GM12878 (cell line): ENCODE measurements around the gene NECTIN1. TPM values are rescaled to one million over a fixed set of nuclear protein-coding genes. Genes with fewer than 3 reads are reported as not detected.

Experiments used
- ATAC-seq: fragments of 200-7000 bp; cut with Tn5 transposase; 3 replicates; pipeline ENCODE4 v1.9.1; 2020; ENCODE audit warnings: mild to moderate bottlenecking, moderate library complexity
- BruUV-seq: library from RNA; stranded (reverse); fragments of 400-500 nt; replicated peaks from 2 replicates; lab custom pipeline; 2021; lab: Mats Ljungman, UMichigan
- CTCF ChIA-PET: fragments of 300-600 bp; sonication (Branson Sonifier 250); formaldehyde crosslinking; extraction: SDS; loops from one replicate; lab custom pipeline; 2021; ENCODE audit warnings: inconsistent platforms; lab: Yijun Ruan, JAX
- POLR2A ChIA-PET: fragments of 350-600 bp; formaldehyde crosslinking; extraction: SDS; loops from one replicate; lab custom pipeline; 2021; ENCODE audit warnings: inconsistent platforms; lab: Charles Lee
- RAD21 ChIA-PET: fragments of 300-600 bp; sonication (Branson Sonifier 250); formaldehyde crosslinking; loops from one replicate; lab custom pipeline; 2023; ENCODE audit warnings: antibody characterized with exemption; ENCODE audit not compliant: unreplicated experiment; lab: Charles Lee
- SMC1A ChIA-PET: fragments of 300-600 bp; sonication (Branson Sonifier 250); formaldehyde crosslinking; loops from one replicate; lab custom pipeline; 2023; ENCODE audit not compliant: unreplicated experiment, uncharacterized antibody; lab: Charles Lee
- DNase-seq: peaks from one replicate; pipeline ENCODE4 v3.0.0-alpha.2; 2011; ENCODE audit warnings: low read depth, low spot score
- FAIRE-seq: peaks from 3 replicates; lab custom pipeline; 2011; peaks lifted over from hg19 to GRCh38; lab: Jason Lieb, UNC
- H2AFZ ChIP-seq: 2 replicates; pipeline ENCODE4 v1.6.0; 2011; ENCODE audit warnings: low read depth, low read length, control low read depth; ENCODE audit not compliant: control insufficient read depth
- H3K27ac ChIP-seq: 2 replicates; pipeline ENCODE4 v1.5.1; 2011; ENCODE audit warnings: control low read depth; ENCODE audit not compliant: control insufficient read depth, insufficient read depth
- H3K27me3 ChIP-seq, 2 experiments: replicated peaks in 1 of 2; 2 replicates each; pipeline versions ENCODE4 v1.6.0 to v1.6.1; 2011; ENCODE audit warnings: low read length in 1 of 2; ENCODE audit not compliant: control insufficient read depth in 2 of 2, insufficient read depth in 2 of 2
- H3K36me3 ChIP-seq, 2 experiments: 2 replicates each; pipeline ENCODE4 v1.5.1; 2011; ENCODE audit warnings: low read length in 1 of 2; ENCODE audit not compliant: control insufficient read depth in 2 of 2, insufficient read depth in 2 of 2
- H3K4me1 ChIP-seq: 2 replicates; pipeline ENCODE4 v1.6.1; 2011; ENCODE audit warnings: mild to moderate bottlenecking, low read length, moderate library complexity, mixed read lengths; ENCODE audit not compliant: control insufficient read depth, insufficient read depth
- H3K4me2 ChIP-seq: 2 replicates; pipeline ENCODE4 v1.6.0; 2011; ENCODE audit warnings: control low read depth; ENCODE audit not compliant: control insufficient read depth, insufficient read depth
- H3K4me3 ChIP-seq: fragments of 200-600 bp; sonication (generic); 2 replicates; pipeline ENCODE4 v1.5.1; 2016
- H3K79me2 ChIP-seq: 2 replicates; pipeline ENCODE4 v1.6.0; 2011; ENCODE audit warnings: low read length; ENCODE audit not compliant: control insufficient read depth, insufficient read depth
- H3K9ac ChIP-seq: 2 replicates; pipeline ENCODE4 v1.8.0; 2011; ENCODE audit warnings: low read length, control low read depth, mixed read lengths; ENCODE audit not compliant: control insufficient read depth, insufficient read depth
- H3K9me3 ChIP-seq: replicated peaks from 3 replicates; pipeline ENCODE4 v1.5.1; 2011; ENCODE audit warnings: mild to moderate bottlenecking, low read length; ENCODE audit not compliant: control insufficient read depth, insufficient read depth
- H4K20me1 ChIP-seq: 2 replicates; pipeline ENCODE4 v1.6.0; 2011; ENCODE audit not compliant: control insufficient read depth, insufficient read depth
- BCL11A ChIP-seq: IDR thresholded peaks from 2 replicates; pipeline ENCODE4 v1.6.1; 2011; ENCODE audit warnings: low read depth, low read length
- BRCA1 ChIP-seq: IDR thresholded peaks from 2 replicates; pipeline ENCODE4 v1.6.1; 2011; ENCODE audit warnings: low read depth, low read length, improper control_type of control experiment
- EED ChIP-seq: sonication (generic); IDR thresholded peaks from 2 replicates; pipeline ENCODE4 v1.6.1; 2016; ENCODE audit warnings: antibody characterized with exemption, low read depth
- MXI1 ChIP-seq: fragments of 150-350 bp; IDR thresholded peaks from 2 replicates; pipeline ENCODE4 v1.6.1; 2011; ENCODE audit warnings: low read depth, mild to moderate bottlenecking, inconsistent platforms, low read length, improper control_type of control experiment
- NR2F1 ChIP-seq: fragments of 450-650 bp; conservative IDR thresholded peaks from 2 replicates; pipeline ENCODE4 v1.6.1; 2017; ENCODE audit warnings: mild to moderate bottlenecking
- PAX5 ChIP-seq: IDR thresholded peaks from 2 replicates; pipeline ENCODE4 v1.6.1; 2011; ENCODE audit warnings: low read depth, low read length, borderline replicate concordance
- PAX8 ChIP-seq: fragments of 450-650 bp; IDR thresholded peaks from 2 replicates; pipeline ENCODE4 v1.6.1; 2017; ENCODE audit warnings: mild to moderate bottlenecking, moderate library complexity
- PML ChIP-seq: IDR thresholded peaks from 2 replicates; pipeline ENCODE4 v1.6.1; 2012; ENCODE audit warnings: low read length, inconsistent platforms
- POLR2AphosphoS5 ChIP-seq: IDR thresholded peaks from 2 replicates; pipeline ENCODE4 v1.6.1; 2011; ENCODE audit warnings: mild to moderate bottlenecking, low read length, inconsistent platforms
- RAD21 ChIP-seq: IDR thresholded peaks from 2 replicates; pipeline ENCODE4 v1.6.1; 2011; ENCODE audit warnings: mild to moderate bottlenecking, low read depth, low read length, moderate library complexity; ENCODE audit not compliant: insufficient read depth
- RB1 ChIP-seq: fragments of 450-650 bp; formaldehyde crosslinking; IDR thresholded peaks from 2 replicates; pipeline ENCODE4 v1.6.1; 2017; ENCODE audit warnings: mild to moderate bottlenecking, borderline replicate concordance
- RUNX3 ChIP-seq: IDR thresholded peaks from 2 replicates; pipeline ENCODE4 v1.6.1; 2012; ENCODE audit warnings: low read length, inconsistent platforms
- SMC3 ChIP-seq: IDR thresholded peaks from 2 replicates; pipeline ENCODE4 v1.6.1; 2011; ENCODE audit warnings: low read length, improper control_type of control experiment, borderline replicate concordance
- ZNF622 ChIP-seq: fragments of 450-650 bp; IDR thresholded peaks from 2 replicates; pipeline ENCODE4 v1.6.1; 2017; ENCODE audit warnings: mild to moderate bottlenecking, inconsistent platforms
- WGBS: methylation state at CpG from one replicate; pipeline ENCODE4 v1.1.6; 2016; ENCODE audit warnings: low lambda C conversion rate; ENCODE audit not compliant: insufficient replicate concordance, insufficient coverage; ENCODE audit errors: missing lambda C conversion rate; 5-methylcytosine and 5-hydroxymethylcytosine counted together
- in situ Hi-C: fragments of 300-500 bp; cut with MboI; formaldehyde crosslinking; loops from 9 replicates; pipeline ENCODE4 v1.14.3; 2018; ENCODE audit warnings: mixed read lengths
- intact Hi-C: fragments of 100-400 bp; cut with micrococcal nuclease; formaldehyde crosslinking; loops from one replicate; pipeline ENCODE4 v1.14.2; 2022; ENCODE audit not compliant: unreplicated experiment
- polyA plus RNA-seq, 11 experiments: library from polyadenylated mRNA; depleted of rRNA in 4 of 11; unstranded in 6 of 11; stranded (reverse) in 5 of 11; fragments of >200 nt; fragmentation: Nextera tagmentation in 4 of 11; fragmentation: Illumina TruSeq in 1 of 11; extraction: Ambion mirVana in 4 of 11; extraction: Trizol in 1 of 11; gene quantifications; 1 replicate in 1 of 11; 2 replicates in 10 of 11; pipeline versions ENCODE4 v1.2.1 to v1.2.3, GENCODE V29; 2011 to 2016; ENCODE audit warnings: inconsistent platforms in 2 of 11, missing spikeins in 2 of 11, low read depth in 1 of 11
- total RNA-seq, 4 experiments: library from RNA; depleted of rRNA in 3 of 4; stranded (reverse); fragments of >200 nt in 3 of 4; fragmentation: Illumina TruSeq in 1 of 4; extraction: Trizol in 1 of 4; gene quantifications; 2 replicates each; pipeline versions ENCODE4 v1.2.1 to v1.2.3, GENCODE V29; 2013 to 2021
- TF ChIP-seq, protein P1 (sequence below): IDR thresholded peaks from 2 replicates; pipeline ENCODE4 v1.6.1; 2012; ENCODE audit warnings: low read depth, low read length, improper control_type of control experiment
- TF ChIP-seq, protein P2 (sequence below): IDR thresholded peaks from 2 replicates; pipeline ENCODE4 v1.6.1; 2012; ENCODE audit warnings: low read depth, low read length, improper control_type of control experiment
- TF ChIP-seq, protein P3 (sequence below): fragments of 450-650 bp; conservative IDR thresholded peaks from 2 replicates; pipeline ENCODE4 v1.6.1; 2017; ENCODE audit warnings: mild to moderate bottlenecking, moderate library complexity
- TF ChIP-seq, protein P4 (sequence below): fragments of 450-650 bp; IDR thresholded peaks from 2 replicates; pipeline ENCODE4 v1.6.1; 2018; ENCODE audit warnings: borderline replicate concordance, mild to moderate bottlenecking; ENCODE audit not compliant: partially characterized antibody

NECTIN1 gene
- total and polyA plus RNA-seq, 10 of the 15 experiments (the other 5 are each of a cell fraction or from before 2014, with no cell fraction given) = 0.97 to 9.2 (median 2.3) TPM

DNA sequence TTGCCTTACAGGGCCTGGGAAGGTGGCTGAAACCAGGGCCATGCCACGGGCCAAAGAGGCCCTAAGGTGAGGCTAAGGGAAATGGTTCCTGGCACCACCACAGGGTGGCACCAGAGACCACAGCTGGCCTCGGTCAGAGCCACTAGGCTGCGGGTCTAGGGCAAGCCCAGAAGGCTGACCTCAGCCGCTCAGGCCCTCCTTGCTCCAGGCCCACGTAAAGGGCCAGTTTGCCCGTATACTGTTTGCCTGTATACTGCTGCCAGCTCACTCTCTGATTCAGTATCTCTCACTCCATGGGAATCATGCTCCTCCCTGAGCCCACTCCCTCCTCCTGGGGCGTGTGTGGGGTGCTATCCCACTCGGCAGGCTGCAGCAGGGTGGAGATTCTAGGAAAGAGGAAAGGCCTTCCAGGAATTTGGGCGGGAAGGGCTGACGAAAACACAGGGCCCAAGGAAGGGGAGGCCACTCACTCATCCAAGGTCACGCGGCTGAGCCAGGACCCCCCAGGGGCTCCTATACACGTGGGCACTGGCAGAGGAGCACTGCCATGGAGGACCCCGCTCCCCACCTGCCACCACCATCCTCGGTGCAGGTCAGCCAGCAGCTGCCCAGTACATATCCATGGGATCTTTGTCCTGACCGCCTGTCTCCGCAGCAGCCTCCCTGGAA lies 62.4 kb downstream of the NECTIN1 start:
- Histone ChIP-seq H3K27me3 (no peaks in the 10 kb centered on the region), H3K4me2 (no peak overlapping the region), H3K9me3 (no peaks in the 10 kb centered on the region), H3K4me3 (no peak overlapping the region), H3K36me3 (peaks cover 0 to 2% of the 10 kb centered on the region in 2 experiments; a peak in 2 of 4 replicates), H3K79me2 (no peaks in the 10 kb centered on the region), H3K27ac (no peak overlapping the region), H4K20me1 (no peaks in the 10 kb centered on the region), H3K4me1 (no peaks in the 10 kb centered on the region), H2AFZ (no peak overlapping the region), H3K9ac (no peak overlapping the region)
- 36% methylated on average over 17 of the region's 17 CpGs for WGBS
- intact Hi-C loops = loop anchor here (1.0 to 5.0 kb wide), 5 partner anchors 63 to 566 kb away; partner anchors contain the start of gene NECTIN1
- RAD21 ChIA-PET = interaction anchor here (1.1 to 3.4 kb wide), 2 partner anchors 62 to 442 kb away, joined by 4 to 16 read pairs; partner anchors contain the start of gene NECTIN1
- in situ Hi-C loops = no loop called here
- POLR2A ChIA-PET = no interaction called here
- BruUV-seq = no TSS peak
- ATAC-seq (peak; percentile 100), FAIRE-seq (peak; percentile 89), DNase-seq (no peak)
- CTCF ChIA-PET = interaction anchor here (1.0 to 5.3 kb wide), 3 partner anchors 63 to 442 kb away, joined by 3 to 27 read pairs (median 7); partner anchors contain the start of gene NECTIN1
- SMC1A ChIA-PET = interaction anchor here (0.9 to 1.1 kb wide), 2 partner anchors 63 to 442 kb away, joined by 3 to 4 read pairs; no protein-coding TSS in a partner anchor
- TF ChIP-seq EED (no peak), PAX8 (no peak), MXI1 (0 out of 2 replicates have a peak, but pooled peaks have one; percentile 25), BCL11A (no peak), SMC3 (peak; percentile 97), RB1 (no peak), NR2F1 (peak; percentile 35; the same call in 1 of the 2 replicates), RAD21 (peak; percentile 95), ZNF622 (no peak), POLR2AphosphoS5 (no peak), PML (no peak), PAX5 (no peak), RUNX3 (peak; percentile 46; the same call in 1 of the 2 replicates), BRCA1 (no peak)
- TF ChIP-seq, protein P1, sequence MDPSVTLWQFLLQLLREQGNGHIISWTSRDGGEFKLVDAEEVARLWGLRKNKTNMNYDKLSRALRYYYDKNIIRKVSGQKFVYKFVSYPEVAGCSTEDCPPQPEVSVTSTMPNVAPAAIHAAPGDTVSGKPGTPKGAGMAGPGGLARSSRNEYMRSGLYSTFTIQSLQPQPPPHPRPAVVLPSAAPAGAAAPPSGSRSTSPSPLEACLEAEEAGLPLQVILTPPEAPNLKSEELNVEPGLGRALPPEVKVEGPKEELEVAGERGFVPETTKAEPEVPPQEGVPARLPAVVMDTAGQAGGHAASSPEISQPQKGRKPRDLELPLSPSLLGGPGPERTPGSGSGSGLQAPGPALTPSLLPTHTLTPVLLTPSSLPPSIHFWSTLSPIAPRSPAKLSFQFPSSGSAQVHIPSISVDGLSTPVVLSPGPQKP = no peak
- TF ChIP-seq, protein P2, sequence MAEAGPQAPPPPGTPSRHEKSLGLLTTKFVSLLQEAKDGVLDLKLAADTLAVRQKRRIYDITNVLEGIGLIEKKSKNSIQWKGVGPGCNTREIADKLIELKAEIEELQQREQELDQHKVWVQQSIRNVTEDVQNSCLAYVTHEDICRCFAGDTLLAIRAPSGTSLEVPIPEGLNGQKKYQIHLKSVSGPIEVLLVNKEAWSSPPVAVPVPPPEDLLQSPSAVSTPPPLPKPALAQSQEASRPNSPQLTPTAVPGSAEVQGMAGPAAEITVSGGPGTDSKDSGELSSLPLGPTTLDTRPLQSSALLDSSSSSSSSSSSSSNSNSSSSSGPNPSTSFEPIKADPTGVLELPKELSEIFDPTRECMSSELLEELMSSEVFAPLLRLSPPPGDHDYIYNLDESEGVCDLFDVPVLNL = no peak
- TF ChIP-seq, protein P3, sequence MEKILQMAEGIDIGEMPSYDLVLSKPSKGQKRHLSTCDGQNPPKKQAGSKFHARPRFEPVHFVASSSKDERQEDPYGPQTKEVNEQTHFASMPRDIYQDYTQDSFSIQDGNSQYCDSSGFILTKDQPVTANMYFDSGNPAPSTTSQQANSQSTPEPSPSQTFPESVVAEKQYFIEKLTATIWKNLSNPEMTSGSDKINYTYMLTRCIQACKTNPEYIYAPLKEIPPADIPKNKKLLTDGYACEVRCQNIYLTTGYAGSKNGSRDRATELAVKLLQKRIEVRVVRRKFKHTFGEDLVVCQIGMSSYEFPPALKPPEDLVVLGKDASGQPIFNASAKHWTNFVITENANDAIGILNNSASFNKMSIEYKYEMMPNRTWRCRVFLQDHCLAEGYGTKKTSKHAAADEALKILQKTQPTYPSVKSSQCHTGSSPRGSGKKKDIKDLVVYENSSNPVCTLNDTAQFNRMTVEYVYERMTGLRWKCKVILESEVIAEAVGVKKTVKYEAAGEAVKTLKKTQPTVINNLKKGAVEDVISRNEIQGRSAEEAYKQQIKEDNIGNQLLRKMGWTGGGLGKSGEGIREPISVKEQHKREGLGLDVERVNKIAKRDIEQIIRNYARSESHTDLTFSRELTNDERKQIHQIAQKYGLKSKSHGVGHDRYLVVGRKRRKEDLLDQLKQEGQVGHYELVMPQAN = no peak
- TF ChIP-seq, protein P4, sequence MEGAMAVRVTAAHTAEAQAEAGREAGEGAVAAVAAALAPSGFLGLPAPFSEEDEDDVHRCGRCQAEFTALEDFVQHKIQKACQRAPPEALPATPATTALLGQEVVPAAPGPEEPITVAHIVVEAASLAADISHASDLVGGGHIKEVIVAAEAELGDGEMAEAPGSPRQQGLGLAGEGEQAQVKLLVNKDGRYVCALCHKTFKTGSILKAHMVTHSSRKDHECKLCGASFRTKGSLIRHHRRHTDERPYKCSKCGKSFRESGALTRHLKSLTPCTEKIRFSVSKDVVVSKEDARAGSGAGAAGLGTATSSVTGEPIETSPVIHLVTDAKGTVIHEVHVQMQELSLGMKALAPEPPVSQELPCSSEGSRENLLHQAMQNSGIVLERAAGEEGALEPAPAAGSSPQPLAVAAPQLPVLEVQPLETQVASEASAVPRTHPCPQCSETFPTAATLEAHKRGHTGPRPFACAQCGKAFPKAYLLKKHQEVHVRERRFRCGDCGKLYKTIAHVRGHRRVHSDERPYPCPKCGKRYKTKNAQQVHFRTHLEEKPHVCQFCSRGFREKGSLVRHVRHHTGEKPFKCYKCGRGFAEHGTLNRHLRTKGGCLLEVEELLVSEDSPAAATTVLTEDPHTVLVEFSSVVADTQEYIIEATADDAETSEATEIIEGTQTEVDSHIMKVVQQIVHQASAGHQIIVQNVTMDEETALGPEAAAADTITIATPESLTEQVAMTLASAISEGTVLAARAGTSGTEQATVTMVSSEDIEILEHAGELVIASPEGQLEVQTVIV = no peak
